ENCODE results near the gene NT5C3A.
"Not testable (repeated sequence)": the region's sequence is repeated elsewhere in the genome, so short reads cannot be mapped to it uniquely, and the experiment has no call there.

- TF ChIP-seq CTCF (IDR thresholded peaks at IDR 0.05; ENCODE audit: poor library complexity); EZH2 (IDR thresholded peaks at IDR 0.05; ENCODE audit: borderline replicate concordance): not testable (repeated sequence)
These were observed 95.9 kb downstream of the NT5C3A start for GRCh38 chr7:32966489-32967267.
